ENCODE results near the gene TCEAL8. TPM values are rescaled to one million over a fixed set of nuclear protein-coding genes. Genes with fewer than 3 reads are reported as not detected.

The TCEAL8 gene
- total RNA-seq, 2 experiments from 2014 or later, result 30.8 to 31.0 TPM

DNA sequence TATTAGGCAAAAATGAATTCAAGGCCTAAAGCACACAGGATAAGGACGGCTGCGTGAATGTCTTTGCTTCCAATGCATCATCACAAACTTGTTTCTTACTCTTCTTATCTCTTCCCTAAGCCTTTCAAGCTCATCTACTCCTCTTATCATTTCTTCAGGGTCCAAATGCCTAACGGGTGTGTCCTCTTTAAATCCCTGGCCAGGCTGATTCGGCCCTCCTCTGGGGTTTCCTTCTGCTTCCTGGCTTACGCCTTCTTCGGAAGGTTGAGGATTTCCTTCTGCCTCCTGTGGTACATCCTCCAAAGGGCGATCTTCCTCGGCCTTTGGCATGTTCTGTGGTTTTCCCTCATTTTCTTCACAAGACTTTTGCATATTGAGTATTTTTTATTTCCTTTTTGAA lies 1.3 kb downstream of the TCEAL8 start:
- ChIA-PET CTCF (interaction anchor here (1.0 kb wide), 1 partner anchor 42 kb away, joined by 3 read pairs; no protein-coding TSS in a partner anchor), POLR2A (interaction anchor here (0.8 kb wide), 1 partner anchor 12 kb away, joined by 3 read pairs; no protein-coding TSS in a partner anchor)
- H3K9me3 Mint-ChIP-seq, result no peaks in the 10 kb centered on the region
- peaks cover 13% of the 10 kb centered on the region for H3K4me1 Mint-ChIP-seq (ENCODE audit: low read depth)
- TF ChIP-seq CTCF (IDR thresholded peaks at IDR 0.05), result no peak
- ATAC-seq, result no peak
- intact Hi-C loops (cut with micrococcal nuclease), result no loop called here
- peak overlapping the region; percentile 93 for H3K4me3 Mint-ChIP-seq
- H3K27ac Mint-ChIP-seq, result peak overlapping the region; percentile 95
- H3K36me3 Mint-ChIP-seq (ENCODE audit: low read depth), result peaks cover 11% of the 10 kb centered on the region
- no peak for DNase-seq
- no peaks in the 10 kb centered on the region for H3K27me3 Mint-ChIP-seq

DNA sequence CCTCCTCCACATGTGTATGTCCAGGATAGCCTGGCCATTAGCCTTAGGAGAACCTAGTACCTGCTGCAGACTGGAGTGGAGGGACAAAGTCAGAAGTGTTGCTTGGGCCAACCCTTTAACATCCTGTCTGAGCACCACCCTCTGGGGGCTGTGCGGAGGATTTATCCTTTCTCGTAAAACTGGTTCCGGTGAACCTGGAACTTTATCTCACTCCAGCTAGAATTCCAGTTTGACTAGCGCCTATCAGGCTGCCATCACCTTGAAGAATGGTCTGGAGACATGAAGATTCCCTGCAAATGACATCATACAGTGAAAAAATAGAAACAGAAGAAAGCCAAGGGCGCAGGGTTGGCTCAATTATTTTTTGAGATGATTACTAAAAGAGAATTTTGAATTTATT lies 4.0 kb downstream of the TCEAL8 start:
- Mint-ChIP-seq H3K27ac (no peak overlapping the region), H3K4me3 (no peak overlapping the region), H3K27me3 (no peaks in the 10 kb centered on the region), H3K36me3 (ENCODE audit: low read depth) (peaks cover 11% of the 10 kb centered on the region), H3K9me3 (no peaks in the 10 kb centered on the region), H3K4me1 (ENCODE audit: low read depth) (peaks cover 13% of the 10 kb centered on the region)
- ATAC-seq, result no peak
- ChIA-PET POLR2A (no interaction called here), CTCF (interaction anchor here (1.5 kb wide), 1 partner anchor 20 kb away, joined by 3 read pairs; no protein-coding TSS in a partner anchor)
- no peak for TF ChIP-seq CTCF (IDR thresholded peaks at IDR 0.05)
- DNase-seq, result no peak
- intact Hi-C loops (cut with micrococcal nuclease), result no loop called here

DNA sequence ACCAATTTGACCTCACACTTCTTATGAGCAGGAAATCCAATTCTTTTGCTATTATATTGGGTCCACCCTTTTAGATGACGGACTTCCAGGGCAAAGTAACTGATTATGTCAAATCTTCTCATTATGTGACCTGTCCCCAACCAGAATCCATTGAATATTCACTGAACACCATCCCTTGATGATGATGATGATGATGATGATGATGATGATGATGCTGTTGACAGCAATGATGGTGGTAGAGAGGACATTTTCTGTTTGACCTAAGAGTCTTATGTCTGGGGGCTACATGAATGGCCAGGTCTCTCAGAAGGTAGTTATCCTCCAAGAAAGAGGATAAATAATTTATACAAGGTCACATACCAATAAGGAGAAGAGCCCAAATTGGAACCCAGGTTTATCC lies 5.2 kb downstream of the TCEAL8 start:
- Mint-ChIP-seq H3K4me1 (ENCODE audit: low read depth) (peaks cover 9% of the 10 kb centered on the region), H3K27me3 (no peaks in the 10 kb centered on the region), H3K9me3 (no peaks in the 10 kb centered on the region), H3K27ac (no peak overlapping the region), H3K36me3 (ENCODE audit: low read depth) (peaks cover 9% of the 10 kb centered on the region), H3K4me3 (no peak overlapping the region)
- POLR2A ChIA-PET, result no interaction called here
- intact Hi-C loops (cut with micrococcal nuclease), result loop anchor here (5.0 kb wide), 1 partner anchor 38 kb away; no protein-coding TSS in a partner anchor
- DNase-seq (no peak), ATAC-seq (no peak)
- CTCF ChIA-PET, result interaction anchor here (1.4 to 1.5 kb wide), 2 partner anchors 18 to 38 kb away, joined by 3 to 5 read pairs; no protein-coding TSS in a partner anchor
- no peak for TF ChIP-seq CTCF (IDR thresholded peaks at IDR 0.05)

DNA sequence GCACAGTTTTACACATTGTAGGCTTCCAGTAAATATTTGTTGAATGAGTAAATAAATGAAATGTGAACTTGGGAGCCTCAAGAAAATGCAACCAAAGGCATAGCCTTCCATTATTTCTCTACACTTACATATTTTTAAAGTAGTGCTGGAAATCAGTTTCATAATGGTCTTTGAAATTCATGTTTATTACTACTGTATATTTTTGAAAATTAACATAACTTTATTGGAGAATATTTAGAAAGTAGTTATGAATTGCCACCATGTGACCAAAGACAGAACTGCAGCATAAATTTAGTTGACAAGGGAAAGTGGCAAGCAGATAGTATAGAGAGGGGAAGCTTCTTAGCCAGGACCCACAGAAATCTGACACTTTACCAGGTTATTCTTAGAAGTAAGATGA lies 6.4 kb downstream of the TCEAL8 start:
- no peaks in the 10 kb centered on the region for H3K9me3 Mint-ChIP-seq
- peak; percentile 11 for DNase-seq
- no peaks in the 10 kb centered on the region for H3K27me3 Mint-ChIP-seq
- no peak overlapping the region for H3K27ac Mint-ChIP-seq
- ChIA-PET CTCF (interaction anchor here (1.0 to 1.4 kb wide), 5 partner anchors 12 to 314 kb away, joined by 3 to 6 read pairs (median 4); no protein-coding TSS in a partner anchor), POLR2A (no interaction called here)
- no peak overlapping the region for H3K4me3 Mint-ChIP-seq
- peak; percentile 20 for TF ChIP-seq CTCF (IDR thresholded peaks at IDR 0.05)
- intact Hi-C loops (cut with micrococcal nuclease), result loop anchor here (5.0 kb wide), 1 partner anchor 36 kb away; no protein-coding TSS in a partner anchor
- ATAC-seq, result no peak
- H3K4me1 Mint-ChIP-seq (ENCODE audit: low read depth), result peaks cover 4% of the 10 kb centered on the region
- H3K36me3 Mint-ChIP-seq (ENCODE audit: low read depth), result peaks cover 4% of the 10 kb centered on the region

DNA sequence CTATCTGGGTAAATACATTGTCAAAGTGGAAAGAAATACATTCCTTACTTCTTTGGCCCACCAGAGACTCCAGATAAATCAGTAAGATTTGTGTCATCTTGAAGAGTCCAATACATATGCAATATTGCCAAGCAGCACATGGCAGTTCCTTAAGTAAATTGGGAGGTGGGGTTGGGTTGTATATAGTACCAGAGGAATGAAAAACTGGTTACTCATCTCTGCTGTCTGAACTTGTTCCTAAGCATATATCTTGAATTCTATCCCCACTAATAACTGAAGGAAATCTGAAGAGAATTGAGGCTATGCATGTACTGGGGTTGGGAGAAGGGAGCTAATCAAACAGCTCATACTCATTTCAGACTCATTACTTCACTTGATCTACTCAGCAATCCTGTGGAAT lies 14.8 kb downstream of the TCEAL8 start:
- DNase-seq (no peak), ATAC-seq (no peak)
- Mint-ChIP-seq H3K36me3 (ENCODE audit: low read depth) (no peaks in the 10 kb centered on the region), H3K27ac (no peak overlapping the region), H3K4me1 (ENCODE audit: low read depth) (no peaks in the 10 kb centered on the region), H3K4me3 (no peak overlapping the region), H3K27me3 (no peaks in the 10 kb centered on the region), H3K9me3 (no peaks in the 10 kb centered on the region)
- ChIA-PET CTCF (no interaction called here), POLR2A (no interaction called here)
- no peak for TF ChIP-seq CTCF (IDR thresholded peaks at IDR 0.05)
- intact Hi-C loops (cut with micrococcal nuclease), result no loop called here
